Activated CD8-positive, alpha-beta memory T cell treated with anti-CD3 and anti-CD28 coated beads for 36 hours (primary cell): ENCODE results near the gene VSIR. TPM values are rescaled to one million over a fixed set of nuclear protein-coding genes. Genes with fewer than 3 reads are reported as not detected.

Experiments
- CTCF ChIA-PET: fragments of 350-600 bp; sonication (Branson Sonifier 250); formaldehyde crosslinking; loops from one replicate; lab custom pipeline; 2021; ENCODE audit warnings: antibody characterized with exemption; lab: Charles Lee
- POLR2A ChIA-PET: fragments of 350-600 bp; sonication (Branson Sonifier 250); formaldehyde crosslinking; loops from one replicate; lab custom pipeline; 2021; ENCODE audit warnings: antibody characterized with exemption; lab: Charles Lee
- total RNA-seq, 2 experiments: library from RNA; stranded (reverse); gene quantifications; one replicate each; pipeline ENCODE4 v1.2.3, GENCODE V29; 2021

The VSIR gene
- total RNA-seq, 2 experiments from 2014 or later: 52.7 to 60.8 TPM

DNA sequence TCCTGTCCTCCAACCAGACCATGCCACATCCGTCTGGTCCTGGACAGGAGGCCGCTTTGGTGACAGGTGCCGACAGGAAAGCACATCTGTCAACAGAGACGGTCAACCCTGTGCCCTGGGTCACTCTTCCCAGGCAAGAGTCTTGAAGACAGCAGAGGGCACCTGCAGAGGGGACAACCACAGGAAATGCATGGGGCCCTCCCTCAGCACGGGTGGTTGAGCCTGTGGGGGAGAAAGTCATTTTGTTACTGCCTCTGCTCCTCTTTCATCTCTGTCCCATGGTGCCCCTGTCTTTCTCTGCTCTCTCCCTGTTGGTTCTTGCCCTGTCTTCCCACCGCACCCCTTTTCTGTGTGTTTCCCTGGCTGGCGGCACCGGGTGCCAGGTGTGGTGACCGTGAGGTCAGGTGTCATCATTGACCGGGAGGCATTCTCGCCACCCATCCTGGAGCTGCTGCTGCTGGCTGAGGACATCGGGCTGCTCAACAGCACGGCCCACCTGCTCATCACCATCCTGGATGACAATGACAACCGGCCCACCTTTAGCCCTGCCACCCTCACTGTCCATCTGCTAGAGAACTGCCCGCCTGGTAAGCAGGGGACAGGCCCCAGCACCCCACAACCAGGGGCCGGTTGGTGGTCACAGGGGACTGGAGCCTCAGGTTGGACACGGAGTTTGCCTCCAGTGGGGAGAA lies 17.6 kb upstream of the VSIR start:
- CTCF ChIA-PET: no interaction called here

DNA sequence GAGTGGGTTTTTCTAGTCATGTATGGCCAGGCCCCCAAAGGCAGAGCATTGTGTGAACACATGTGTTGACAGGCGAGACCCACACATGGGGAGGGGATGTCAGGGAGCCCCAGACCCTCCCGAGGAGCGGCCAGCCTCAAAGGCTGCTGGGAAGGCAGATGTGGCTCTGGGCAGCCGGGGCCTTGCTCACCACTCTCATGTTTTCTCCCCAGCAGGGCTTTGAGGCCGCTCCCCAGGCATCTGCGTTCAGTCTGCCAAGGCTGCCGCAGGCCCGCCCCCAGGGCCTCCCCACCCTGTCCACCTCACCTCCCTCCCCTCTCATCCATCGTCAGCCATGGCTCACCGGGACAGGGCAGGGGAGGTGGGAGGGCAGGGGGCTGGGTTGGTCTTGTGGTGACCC lies 16.6 kb upstream of the VSIR start:
- ChIA-PET POLR2A (no interaction called here), CTCF (no interaction called here)

More for the DNA sequence above, 17.6 kb upstream of the VSIR start:
- POLR2A ChIA-PET: no interaction called here

DNA sequence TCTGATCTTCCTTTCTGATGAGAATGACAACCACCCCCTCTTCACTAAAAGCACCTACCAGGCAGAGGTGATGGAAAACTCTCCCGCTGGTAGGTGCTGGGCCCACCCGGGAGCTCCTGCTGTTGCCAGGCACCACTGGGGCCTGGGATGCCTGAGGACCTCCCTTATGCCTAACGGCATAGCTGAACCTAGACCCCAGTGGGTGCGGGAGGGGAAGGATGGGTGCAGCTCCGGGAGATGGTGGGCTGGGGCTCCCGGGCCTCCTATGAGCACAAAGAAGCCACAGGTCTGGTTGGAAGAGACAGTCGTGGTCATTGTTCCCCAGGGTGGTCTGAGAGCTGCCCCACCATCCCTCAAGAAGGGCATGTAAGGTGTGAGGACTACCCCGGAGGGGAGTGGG lies 15.6 kb upstream of the VSIR start:
- POLR2A ChIA-PET: no interaction called here
- CTCF ChIA-PET: no interaction called here

DNA sequence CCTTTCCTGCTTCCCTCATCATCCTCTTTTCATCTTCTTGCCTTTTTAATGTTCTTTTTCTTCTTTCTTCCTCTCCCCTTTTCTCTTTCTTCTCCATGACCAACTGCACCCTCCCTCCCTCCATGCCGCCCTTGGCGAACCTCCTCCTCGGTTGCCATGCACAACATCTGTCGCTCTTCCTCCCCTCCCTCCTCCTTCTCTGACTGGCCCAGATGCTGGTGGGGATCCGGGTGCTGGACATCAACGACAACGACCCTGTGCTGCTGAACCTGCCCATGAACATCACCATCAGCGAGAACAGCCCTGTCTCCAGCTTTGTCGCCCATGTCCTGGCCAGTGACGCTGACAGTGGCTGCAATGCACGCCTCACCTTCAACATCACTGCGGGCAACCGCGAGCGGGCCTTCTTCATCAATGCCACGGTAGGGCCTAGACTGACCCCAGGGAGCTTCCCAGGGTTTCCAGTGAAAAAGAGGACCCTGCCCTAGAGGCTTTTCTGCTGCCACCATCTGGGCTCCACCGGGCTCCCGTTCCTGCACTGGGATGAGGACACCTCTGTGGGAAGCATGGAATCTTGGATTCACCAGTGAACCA lies 11.5 kb upstream of the VSIR start:
- ChIA-PET POLR2A (no interaction called here), CTCF (no interaction called here)

DNA sequence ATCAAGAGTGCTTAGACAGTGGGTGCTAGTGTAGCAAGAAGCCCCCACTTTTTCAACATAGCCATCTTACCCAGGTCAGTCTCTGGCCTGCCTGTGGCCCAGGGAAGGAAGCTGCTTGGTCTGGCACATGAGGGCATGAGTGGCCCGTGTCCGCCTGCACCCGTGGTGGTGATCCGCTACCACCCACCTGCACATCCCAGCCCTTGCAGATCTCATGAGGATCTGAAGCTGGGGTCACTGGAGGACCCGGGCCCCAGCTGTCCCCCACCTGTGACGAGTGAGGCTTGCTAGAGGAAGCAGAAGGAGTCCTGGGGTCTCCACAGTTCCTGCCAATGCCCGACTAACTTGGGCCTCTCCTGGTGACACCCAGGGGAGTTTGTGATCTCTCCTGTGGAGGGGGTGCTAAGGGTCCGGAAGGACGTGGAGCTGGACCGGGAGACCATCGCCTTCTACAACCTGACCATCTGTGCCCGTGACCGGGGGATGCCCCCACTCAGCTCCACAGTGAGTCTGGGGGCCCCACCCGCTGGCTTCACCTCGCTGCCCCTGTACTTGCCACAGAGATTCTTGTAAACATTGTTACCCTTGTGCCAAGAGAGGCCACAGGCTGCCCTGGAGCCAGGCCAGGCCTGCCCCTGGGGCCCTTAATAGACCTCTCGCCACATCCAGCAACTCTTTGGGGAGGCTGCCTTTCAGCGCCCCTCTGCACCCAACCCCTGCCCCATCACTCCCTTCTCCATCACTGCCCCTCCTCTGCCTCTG lies 10.8 kb upstream of the VSIR start:
- ChIA-PET POLR2A (no interaction called here), CTCF (interaction anchor here (1.2 kb wide), 1 partner anchor 27 kb away, joined by 4 read pairs; no protein-coding TSS in a partner anchor)

GRCh38 chr10:71782917-71783490 lies 9.7 kb upstream of the VSIR start:
- POLR2A ChIA-PET: no interaction called here
- CTCF ChIA-PET: interaction anchor here (0.6 to 1.2 kb wide), 2 partner anchors 29 to 328 kb away, joined by 3 to 4 read pairs; no protein-coding TSS in a partner anchor

- POLR2A ChIA-PET: no interaction called here
Observed at GRCh38 chr10:71782221-71782916, 9.0 kb upstream of the VSIR start.

GRCh38 chr10:71780719-71781118 lies 7.4 kb upstream of the VSIR start:
- CTCF ChIA-PET: no interaction called here
- POLR2A ChIA-PET: no interaction called here

More at GRCh38 chr10:71782221-71782916, 9.0 kb upstream of the VSIR start:
- CTCF ChIA-PET: interaction anchor here (0.6 kb wide), 1 partner anchor 84 kb away, joined by 3 read pairs; no protein-coding TSS in a partner anchor

DNA sequence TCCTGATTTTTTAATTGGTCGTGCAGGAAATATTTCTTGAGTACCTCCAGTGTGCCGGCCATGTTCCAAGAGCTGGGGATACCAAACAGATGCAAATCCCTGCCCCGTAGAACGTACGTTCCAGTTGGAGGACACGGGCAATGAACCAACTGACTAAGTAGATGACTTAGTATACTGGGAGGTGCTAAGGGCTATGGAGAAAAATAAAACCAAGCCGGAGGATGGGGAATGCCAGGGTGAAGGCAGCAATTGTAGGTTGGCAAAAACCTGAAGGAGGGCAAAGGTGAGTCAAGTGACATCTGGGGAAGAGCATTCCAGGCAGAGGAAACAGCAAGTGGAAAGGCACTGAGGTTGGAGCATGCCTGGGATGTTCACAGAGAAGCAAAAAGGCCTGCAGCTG lies 6.8 kb upstream of the VSIR start:
- POLR2A ChIA-PET: no interaction called here

DNA sequence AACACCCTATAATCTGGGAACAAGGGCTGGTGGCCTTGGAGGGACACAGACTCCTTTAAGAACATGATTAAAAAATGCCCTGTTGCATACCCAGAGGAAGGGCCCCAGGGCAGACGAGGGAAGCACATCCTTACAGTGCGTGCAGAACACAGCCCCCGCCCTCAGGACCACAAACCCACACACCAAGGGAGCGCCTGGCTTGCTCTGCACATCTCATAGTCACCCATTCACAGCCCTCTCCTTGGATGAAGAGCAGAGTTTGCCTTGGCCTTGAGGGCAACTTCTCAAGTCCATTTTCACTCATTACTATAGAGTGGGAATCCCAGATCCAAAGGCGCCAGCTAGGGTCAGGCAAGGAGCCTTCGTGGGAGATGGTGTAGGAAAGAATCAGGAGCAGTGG lies 6.3 kb upstream of the VSIR start:
- ChIA-PET POLR2A (no interaction called here), CTCF (interaction anchor here (1.6 kb wide), 1 partner anchor 32 kb away, joined by 4 read pairs; no protein-coding TSS in a partner anchor)

More for the DNA sequence above, 6.8 kb upstream of the VSIR start:
- CTCF ChIA-PET: no interaction called here

- CTCF ChIA-PET: interaction anchor here (1.6 kb wide), 1 partner anchor 33 kb away, joined by 4 read pairs; no protein-coding TSS in a partner anchor
- POLR2A ChIA-PET: interaction anchor here (0.8 kb wide), 1 partner anchor 9 kb away, joined by 3 read pairs; no protein-coding TSS in a partner anchor
Observed at GRCh38 chr10:71778071-71778825, 4.9 kb upstream of the VSIR start.

GRCh38 chr10:71777213-71777985 lies 4.1 kb upstream of the VSIR start:
- CTCF ChIA-PET: interaction anchor here (1.1 to 1.9 kb wide), 2 partner anchors 15 to 34 kb away, joined by 3 to 8 read pairs; no protein-coding TSS in a partner anchor
- POLR2A ChIA-PET: no interaction called here

DNA sequence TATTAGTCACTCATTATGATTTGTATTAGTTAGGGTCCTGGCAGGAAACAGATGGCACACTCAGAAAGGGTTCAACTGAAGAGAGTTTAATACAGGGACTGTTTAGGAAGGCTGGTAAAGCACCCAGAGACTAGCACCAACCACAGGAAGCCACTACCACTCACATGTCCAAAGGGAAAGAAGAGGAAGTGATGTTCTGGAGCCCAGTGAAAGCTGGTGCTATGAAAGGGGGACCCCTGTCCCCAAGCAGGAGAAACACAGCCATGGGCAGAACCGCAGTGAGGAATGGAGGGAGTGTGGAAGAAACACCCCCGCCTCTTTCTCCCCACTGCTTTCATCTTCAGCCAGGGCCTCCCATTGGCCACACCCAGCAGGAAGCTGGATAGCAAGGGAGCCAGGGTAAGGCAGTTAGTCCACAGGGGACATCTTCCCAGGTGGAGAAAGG lies 3.2 kb upstream of the VSIR start:
- CTCF ChIA-PET: interaction anchor here (1.1 to 7.6 kb wide), 3 partner anchors 14 to 49 kb away, joined by 3 to 86 read pairs (median 8); no protein-coding TSS in a partner anchor
- POLR2A ChIA-PET: interaction anchor here (0.7 to 1.2 kb wide), 2 partner anchors 50 to 361 kb away, joined by 3 read pairs; no protein-coding TSS in a partner anchor

DNA sequence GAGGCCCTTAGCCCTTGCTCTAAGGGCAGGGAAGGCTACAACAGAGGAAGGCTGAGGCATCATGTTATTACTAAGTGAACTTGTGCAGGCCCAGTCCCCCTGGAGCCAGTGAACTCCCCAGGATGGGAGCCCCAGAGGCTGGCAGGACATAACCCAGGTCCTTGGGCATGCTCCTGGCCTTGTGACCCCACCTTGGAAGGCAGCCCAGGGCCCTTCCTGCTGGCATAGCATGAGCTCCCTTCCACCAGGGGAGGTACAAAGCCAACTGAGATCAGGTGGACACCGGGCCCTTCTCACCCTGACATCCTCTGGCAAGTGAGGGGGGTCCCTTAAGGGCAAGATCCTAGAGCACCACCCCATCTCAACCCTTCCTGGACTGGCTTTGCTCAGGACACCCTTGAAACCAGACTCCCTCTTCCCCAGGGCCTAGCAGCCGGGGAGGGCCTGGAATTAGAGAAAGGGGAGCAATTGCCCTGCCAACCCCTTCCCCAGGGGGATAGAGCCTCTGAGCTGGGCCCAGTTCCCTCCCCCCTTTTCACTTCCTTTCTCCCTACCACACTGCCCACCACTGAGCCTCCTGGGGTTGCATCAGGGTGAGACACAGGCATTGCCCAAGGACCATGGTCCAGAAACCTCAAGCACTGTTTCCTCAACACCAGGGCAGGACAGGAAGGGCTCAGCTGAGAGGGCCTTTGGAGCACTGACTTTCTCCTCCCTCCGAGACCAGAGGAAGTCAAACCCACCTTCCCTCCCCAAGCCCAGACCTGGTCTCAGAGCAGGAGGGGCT lies 1.8 kb upstream of the VSIR start:
- CTCF ChIA-PET: interaction anchor here (0.9 to 7.6 kb wide), 5 partner anchors 11 to 461 kb away, joined by 3 to 86 read pairs (median 17); no protein-coding TSS in a partner anchor

GRCh38 chr10:71772832-71773220 lies 494 bp downstream of the VSIR start:
- ChIA-PET POLR2A (interaction anchor here (0.7 to 3.9 kb wide), 12 partner anchors 8 to 778 kb away, joined by 3 to 26 read pairs (median 6); no protein-coding TSS in a partner anchor), CTCF (interaction anchor here (1.0 to 7.6 kb wide), 15 partner anchors 9 to 451 kb away, joined by 3 to 86 read pairs (median 6); partner anchors contain the start of gene C10orf105)

More for the DNA sequence above, 1.8 kb upstream of the VSIR start:
- POLR2A ChIA-PET: interaction anchor here (1.2 to 3.9 kb wide), 3 partner anchors 17 to 49 kb away, joined by 3 to 26 read pairs (median 18); no protein-coding TSS in a partner anchor
